DLD1 (cell line): ENCODE results near the gene LAMB2.

Experiments
- in situ Hi-C: cut with HindIII; loops from 2 replicates; pipeline ENCODE4 v1.10.0; 2017; ENCODE audit warnings: low sequenced_read_pairs

The LAMB2 gene

DNA sequence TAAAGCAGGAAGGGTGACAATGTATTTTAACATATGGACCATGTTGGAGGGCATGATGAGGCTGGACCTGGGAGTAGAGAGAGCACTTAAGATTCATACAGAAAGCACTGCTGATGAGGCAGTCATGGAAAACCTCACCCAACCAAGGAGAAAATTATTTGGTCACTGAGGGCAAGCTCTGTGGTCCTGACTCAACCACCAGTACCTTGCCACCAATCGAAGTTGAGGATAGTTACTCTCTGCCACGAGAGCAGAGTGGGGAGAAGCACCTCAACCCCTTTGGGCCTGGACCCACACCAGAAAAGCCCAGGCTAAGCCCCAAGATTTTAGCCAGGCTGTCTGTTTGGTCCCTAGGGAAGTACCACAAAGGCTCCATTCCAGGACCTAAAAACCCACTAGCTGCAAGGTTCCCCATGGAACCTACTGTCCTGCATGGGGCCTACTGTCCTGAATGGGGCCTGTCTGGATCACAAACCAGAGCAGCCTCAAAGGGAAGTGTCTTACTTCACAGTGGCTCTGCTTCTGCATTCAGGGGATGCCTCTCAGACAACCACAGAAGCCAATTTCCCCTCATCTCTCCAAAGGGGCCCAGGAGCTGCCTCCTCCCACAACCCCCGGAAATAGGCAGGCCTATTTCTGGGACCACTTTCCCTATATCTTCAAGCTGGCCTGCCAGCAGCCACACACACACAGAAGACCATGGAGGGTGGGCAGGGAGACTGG lies 29.1 kb upstream of the LAMB2 start:
- in situ Hi-C loops = no loop called here

GRCh38 chr3:49161197-49161596 lies 28.3 kb upstream of the LAMB2 start:
- in situ Hi-C loops = no loop called here

DNA sequence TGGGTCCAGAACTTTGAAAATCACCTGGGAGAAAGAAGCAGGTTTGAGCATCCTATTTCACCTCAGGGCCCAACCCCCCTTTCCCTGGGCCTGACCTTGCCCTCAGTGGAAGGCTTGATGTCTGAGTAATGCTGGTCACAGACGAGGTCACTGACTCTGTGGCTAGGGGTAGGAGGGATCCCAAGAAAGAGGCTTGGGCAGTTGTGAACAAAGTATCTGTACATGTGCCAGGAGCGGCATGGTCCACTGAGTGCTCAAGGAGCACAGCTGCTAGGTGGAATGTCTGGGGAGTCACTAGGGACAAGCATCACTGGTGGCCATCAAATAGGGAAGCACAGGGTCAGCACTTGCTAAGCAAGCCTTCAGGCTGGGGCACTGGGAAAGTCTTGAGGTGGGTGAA lies 25.9 kb upstream of the LAMB2 start:
- in situ Hi-C loops = no loop called here

DNA sequence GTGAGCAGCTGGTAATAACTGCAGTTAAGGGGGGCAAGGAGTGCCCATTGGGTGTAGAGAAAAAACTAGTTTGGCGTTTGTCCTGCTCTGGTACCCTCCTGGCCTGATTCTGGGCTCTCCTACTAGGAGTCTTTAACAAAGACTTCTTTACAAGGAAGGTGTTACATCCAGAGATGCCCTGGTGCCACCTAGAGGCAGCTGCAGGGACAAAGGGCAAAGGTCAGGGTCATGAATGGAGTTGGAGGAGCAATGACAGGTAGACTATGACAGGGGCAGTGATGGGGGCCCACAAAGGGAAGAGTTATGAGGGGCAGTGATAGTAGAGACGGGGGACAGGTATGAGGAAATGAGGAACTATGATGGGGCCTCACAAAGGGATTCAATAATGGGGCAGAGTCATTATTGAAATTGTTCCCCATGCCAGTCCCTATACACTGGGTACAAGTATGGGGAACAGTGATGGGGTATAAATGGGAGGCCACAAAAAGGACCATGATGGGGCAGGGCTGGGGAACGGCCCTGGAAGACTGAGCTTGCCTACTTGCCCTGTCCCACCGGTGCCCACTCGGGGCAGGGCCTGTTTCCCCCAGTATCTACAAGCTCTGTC lies 25.4 kb upstream of the LAMB2 start:
- in situ Hi-C loops = no loop called here

DNA sequence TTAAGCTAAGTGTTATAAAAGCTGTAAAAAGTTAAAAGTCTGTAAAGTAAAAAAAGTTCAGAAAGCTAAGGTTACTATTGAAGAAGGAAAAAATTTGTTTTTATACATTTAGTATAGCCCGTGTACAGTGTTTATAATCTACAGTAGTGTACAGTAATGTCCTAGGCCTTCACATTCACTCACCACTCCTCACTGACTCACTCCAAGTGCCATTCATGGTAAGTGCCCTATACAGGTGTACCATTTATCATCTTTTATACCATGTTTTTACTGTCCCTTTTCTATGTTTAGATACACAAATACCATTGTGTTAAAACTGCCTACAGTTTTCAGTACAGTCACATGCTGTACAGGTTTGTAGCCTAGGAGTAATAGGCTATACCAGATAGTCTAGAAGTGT lies 24.4 kb upstream of the LAMB2 start:
- in situ Hi-C loops = no loop called here

- in situ Hi-C loops = no loop called here
Measured at GRCh38 chr3:49153349-49153912, 20.6 kb upstream of the LAMB2 start.

DNA sequence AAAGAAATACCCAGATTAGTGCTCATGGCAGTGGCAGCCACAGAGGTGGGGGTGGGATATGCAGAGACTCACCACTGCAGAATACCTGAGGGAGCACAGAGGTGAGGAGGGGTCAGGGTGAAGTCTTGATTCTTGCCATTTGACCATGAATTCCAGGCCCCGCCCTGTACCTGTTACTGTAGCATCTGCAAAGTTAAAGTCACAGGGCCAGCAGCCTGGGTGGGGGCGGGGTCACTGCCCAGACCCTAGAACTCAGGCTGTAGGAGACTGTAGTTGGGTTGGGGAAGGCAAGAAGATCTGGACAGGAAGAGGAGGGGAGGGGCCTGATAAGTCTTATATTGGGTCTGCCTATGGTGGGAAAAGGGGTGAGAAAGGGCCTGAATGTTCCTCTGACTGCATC lies 18.8 kb upstream of the LAMB2 start:
- in situ Hi-C loops = no loop called here

DNA sequence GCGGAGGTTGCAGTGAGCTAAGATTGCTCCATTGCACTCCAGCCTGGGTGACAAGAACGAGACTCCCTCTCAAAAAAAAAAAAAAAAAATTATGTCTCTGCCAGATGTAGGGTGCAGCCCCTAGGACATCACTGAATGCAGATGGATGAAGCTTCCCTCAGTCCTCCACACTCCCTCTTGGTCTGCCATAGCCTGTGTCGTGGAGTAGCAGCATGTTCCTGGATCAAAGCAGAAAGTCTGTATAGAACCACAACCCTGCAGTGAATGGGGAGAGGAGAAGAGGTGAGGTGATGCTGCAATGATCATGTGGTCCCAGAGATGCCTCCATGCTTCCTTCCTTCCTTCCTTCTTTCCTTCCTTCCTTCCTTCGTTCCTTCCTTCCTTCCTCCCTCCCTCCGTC lies 15.3 kb upstream of the LAMB2 start:
- in situ Hi-C loops = no loop called here

GRCh38 chr3:49140080-49140479 lies 7.2 kb upstream of the LAMB2 start:
- in situ Hi-C loops = no loop called here

DNA sequence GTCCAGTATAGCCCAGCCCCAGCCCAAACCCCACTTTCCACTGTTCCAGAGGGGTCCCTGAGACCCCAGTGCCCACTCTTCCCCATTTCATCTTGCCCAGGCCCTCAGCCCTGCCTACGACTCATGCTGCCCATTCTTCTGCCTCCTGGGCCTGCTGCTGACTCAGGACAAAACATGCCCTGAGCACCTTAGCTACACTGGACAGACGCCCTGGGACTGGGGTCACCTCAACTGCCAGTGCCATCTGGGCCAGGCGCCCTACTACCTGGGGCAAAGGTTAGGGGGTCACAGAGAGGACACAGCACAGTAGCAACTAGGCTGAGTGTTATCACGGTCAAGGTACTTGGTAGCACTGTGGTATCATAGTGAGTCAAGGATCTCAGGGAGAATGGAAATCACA lies 2.6 kb upstream of the LAMB2 start:
- in situ Hi-C loops = no loop called here

- in situ Hi-C loops = no loop called here
Measured at GRCh38 chr3:49134471-49135265, 1.8 kb upstream of the LAMB2 start.

DNA sequence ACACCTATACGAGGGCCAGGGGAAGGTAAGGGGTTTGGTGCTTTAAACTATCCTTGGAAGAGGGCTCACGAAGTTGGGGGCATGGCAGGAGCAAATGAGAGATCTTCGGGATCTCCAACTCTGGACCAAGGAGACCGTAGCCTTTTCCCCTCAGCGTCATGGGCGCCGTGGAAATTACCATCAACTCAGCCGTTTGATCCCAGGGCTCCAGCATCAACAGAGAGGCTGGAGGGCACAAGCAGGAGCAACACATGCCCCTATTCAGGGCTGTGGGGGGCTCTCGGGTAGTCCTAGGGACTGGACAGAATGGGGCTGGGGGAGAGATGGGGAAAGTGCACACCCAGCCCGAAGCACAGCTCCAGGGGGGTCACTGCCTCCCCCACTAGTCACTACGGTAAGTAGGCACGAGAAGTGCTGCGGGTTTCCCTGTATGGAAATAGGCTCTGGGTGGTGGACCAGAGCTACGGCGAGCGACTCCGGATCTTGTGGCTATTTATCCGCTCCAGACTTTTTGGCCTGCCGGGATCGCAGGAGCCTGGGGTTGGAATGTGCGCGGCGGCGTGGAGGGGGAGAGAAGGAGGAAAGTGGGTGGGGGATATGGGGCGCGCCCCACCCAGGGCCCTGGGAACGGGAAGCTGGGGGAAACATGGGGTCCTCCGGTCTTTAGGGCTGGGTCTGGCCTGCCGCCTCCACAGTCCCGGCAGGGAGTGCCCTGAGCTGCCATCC lies 539 bp upstream of the LAMB2 start:
- in situ Hi-C loops = no loop called here

DNA sequence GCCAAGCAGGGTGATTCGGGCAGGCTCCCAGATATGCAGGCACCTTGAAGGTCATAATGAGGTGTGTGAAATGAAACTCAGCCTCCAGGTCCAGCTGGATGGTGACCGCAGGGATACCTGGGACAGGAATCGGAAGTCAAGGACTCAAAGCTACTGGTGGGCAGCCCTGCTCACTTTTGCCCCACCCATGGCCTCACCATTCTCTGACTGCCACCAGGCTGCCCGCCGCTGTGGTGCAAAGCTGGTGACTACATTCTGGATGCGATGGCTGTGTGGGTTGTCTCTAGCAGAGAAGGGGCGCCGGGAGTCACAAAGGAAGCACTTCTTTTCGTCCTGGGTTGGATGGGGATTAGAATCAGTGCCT lies 795 bp downstream of the LAMB2 start:
- in situ Hi-C loops = no loop called here

DNA sequence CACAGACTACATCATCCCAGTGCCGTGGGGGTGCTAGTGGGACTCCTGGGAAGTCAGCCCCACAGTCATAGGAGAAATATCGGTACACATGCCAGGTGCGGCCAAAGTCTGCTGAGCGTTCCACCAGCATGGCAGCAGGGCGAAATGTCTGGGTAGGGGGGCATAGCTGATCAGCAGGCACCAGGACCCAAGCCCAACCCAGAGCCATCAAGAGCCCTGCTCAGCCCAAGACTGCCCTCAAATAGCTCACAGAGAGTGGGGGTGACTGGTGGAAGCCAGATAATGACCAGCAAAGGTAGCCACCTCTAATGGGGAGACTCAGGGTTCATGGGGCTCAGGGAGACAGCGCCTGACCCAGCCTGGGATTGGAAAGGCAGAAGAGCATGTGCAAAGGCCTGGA lies 1.3 kb downstream of the LAMB2 start:
- in situ Hi-C loops = no loop called here

GRCh38 chr3:49131040-49131439 lies 1.8 kb downstream of the LAMB2 start:
- in situ Hi-C loops = no loop called here

DNA sequence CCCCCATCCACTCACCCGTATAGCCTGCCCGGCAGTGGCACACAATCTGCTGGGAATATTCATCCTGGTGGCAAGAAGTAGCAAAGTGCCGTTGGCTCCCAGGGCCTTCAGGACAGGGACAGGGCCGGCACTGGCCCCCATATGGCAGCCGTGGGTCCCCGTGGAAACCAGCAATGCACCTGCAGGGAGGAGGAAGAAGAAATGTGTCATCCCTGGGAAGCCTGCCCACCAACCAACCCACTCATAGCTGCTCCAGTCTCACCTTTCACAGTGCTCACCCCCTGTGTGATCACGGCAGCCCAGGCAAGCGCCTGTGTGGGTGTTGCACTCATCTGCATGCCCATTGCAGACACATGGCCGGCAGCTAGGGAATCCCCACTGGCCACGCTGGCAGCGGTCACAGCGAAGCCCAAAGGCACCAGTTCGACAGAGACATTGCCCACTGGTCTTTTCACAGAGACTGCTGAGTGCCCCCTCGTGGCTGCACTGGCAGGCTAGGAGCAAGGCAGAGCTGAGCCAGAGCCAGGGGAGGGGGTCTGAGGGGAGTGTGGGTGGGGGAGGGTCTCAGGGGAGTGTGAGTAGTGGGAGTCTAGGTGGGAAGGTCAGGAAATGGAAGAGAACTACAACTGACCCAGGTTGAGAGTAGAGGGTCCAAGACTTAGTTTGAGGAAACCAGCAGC lies 7.7 kb downstream of the LAMB2 start:
- in situ Hi-C loops = no loop called here

GRCh38 chr3:49124203-49124602 lies 8.6 kb downstream of the LAMB2 start:
- in situ Hi-C loops = no loop called here

GRCh38 chr3:49123687-49124086 lies 9.2 kb downstream of the LAMB2 start:
- in situ Hi-C loops = no loop called here

DNA sequence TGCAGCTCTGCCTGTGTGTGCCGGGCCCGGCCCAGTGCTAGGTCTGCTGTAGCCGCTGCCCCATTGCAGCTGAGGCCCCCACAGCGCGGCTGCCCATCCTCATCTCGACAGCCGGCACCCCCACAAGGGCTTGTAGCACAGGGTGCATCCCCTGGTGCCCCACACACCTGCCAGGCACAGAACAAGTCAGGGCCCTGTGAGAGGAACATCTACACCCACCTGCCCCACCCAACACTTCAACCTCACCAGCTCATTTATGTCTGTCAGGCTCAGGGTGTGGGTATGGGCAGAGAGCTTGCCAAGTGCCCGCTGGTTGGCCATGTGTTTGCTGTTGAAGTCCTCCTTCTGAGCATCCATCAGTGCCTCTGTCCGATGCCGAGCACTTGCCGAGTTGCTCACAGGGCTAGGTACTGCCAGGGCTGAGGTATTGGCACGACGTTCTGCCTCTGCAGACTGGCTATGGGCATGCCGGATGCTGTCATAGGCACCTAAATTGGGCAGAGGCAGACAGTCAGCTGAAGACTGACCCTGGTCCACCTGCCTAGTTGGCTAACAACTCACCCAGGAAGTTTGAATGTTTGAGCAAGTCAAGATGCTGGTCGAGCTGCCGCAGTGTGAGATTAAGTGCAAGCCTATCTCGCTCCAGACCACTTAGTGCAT lies 9.8 kb downstream of the LAMB2 start:
- in situ Hi-C loops = no loop called here

DNA sequence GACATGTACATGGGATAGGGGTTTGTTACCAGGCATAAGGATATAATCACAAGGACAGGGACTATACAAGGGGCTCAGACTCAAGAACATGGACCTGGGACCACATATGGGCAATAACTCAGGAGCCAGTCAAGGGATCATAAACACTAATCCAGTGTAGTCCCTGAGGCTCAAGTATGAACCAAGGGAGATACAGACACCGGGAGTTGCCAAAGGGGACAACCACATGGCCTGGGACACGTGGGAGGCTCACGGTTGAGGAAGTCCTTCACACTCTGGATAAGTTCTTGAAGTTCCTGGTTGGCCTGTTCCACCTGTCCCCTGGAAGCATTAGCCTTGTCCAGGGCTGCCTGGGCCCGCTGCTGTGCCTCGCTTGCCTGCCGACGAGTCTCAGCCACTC lies 10.4 kb downstream of the LAMB2 start:
- in situ Hi-C loops = no loop called here
